SJCRH30 (cell line): Measurements from ENCODE around the gene MC3R. TPM values are rescaled to one million over a fixed set of nuclear protein-coding genes. Genes with fewer than 3 reads are reported as not detected.
"Not testable (repeated sequence)": the region's sequence is repeated elsewhere in the genome, so short reads cannot be mapped to it uniquely, and the experiment has no call there.

Source experiments
- DNase-seq, 2 experiments: peaks; one replicate each; pipeline ENCODE4 v3.0.0-alpha.2; 2015 to 2020
- H3K27ac ChIP-seq: fragments of 250-450 bp; sonication (Bioruptor Pico); 2 replicates; pipeline ENCODE4 v1.5.1; 2020; ENCODE audit warnings: mild to moderate bottlenecking, moderate library complexity
- H3K27me3 ChIP-seq: fragments of 250-450 bp; sonication (Bioruptor Pico); 2 replicates; pipeline ENCODE4 v1.5.1; 2020; ENCODE audit warnings: mild to moderate bottlenecking, moderate library complexity
- H3K36me3 ChIP-seq: fragments of 250-450 bp; sonication (Bioruptor Pico); 2 replicates; pipeline ENCODE4 v1.5.1; 2020; ENCODE audit warnings: mild to moderate bottlenecking, moderate library complexity
- H3K4me1 ChIP-seq: fragments of 250-450 bp; sonication (Bioruptor Pico); 2 replicates; pipeline ENCODE4 v1.5.1; 2020; ENCODE audit warnings: mild to moderate bottlenecking, moderate library complexity
- H3K4me3 ChIP-seq: fragments of 250-450 bp; sonication (Bioruptor Pico); 2 replicates; pipeline ENCODE4 v1.5.1; 2020; ENCODE audit warnings: mild to moderate bottlenecking, moderate library complexity
- H3K9me3 ChIP-seq: fragments of 250-450 bp; sonication (Bioruptor Pico); replicated peaks from 2 replicates; pipeline ENCODE4 v1.5.1; 2020; ENCODE audit warnings: mild to moderate bottlenecking, moderate library complexity
- total RNA-seq: library from RNA; depleted of rRNA; stranded (reverse); fragments of >200 nt; shearing (Covaris generic); gene quantifications from 2 replicates; pipeline ENCODE4 v1.2.3, GENCODE V29; 2014; rRNA removed

The MC3R gene
- not detected in 2 replicates for total RNA-seq

- Histone ChIP-seq H3K27me3 (peaks cover 35% of the 10 kb centered on the region), H3K4me3 (no peak within 1 kb of the TSS), H3K9me3 (no peaks in the 10 kb centered on the region), H3K4me1 (peaks cover 4% of the 10 kb centered on the region; the same call in 1 of the 2 replicates), H3K36me3 (no peaks in the 10 kb centered on the region), H3K27ac (no peak within 1 kb of the TSS)
- peak; percentile 69 to 81 for DNase-seq
Measured at GRCh38 chr20:56247954-56248782, at the start of gene MC3R. TSS of gene MC3R (plus strand) at chr20:56248732. CDS start at chr20:56248844, 112 bp downstream.

- H3K27me3 ChIP-seq = peaks cover 8% of the 10 kb centered on the region; the same call in 1 of the 2 replicates
- no peak overlapping the region for H3K4me3 ChIP-seq
- H3K9me3 ChIP-seq = peaks cover 15% of the 10 kb centered on the region
- H3K27ac ChIP-seq = no peak overlapping the region
- H3K4me1 ChIP-seq = no peaks in the 10 kb centered on the region
- DNase-seq = peak in 1 of 2 experiments; percentile 57
- H3K36me3 ChIP-seq = no peaks in the 10 kb centered on the region
Measured at GRCh38 chr20:56200456-56200855, 48.1 kb upstream of the MC3R start.

- Histone ChIP-seq H3K9me3 (peaks cover 15% of the 10 kb centered on the region), H3K4me3 (no peak overlapping the region), H3K27me3 (peaks cover 9% of the 10 kb centered on the region; the same call in 1 of the 2 replicates), H3K27ac (no peak overlapping the region), H3K4me1 (no peaks in the 10 kb centered on the region), H3K36me3 (no peaks in the 10 kb centered on the region)
- peak in 1 of 2 experiments; percentile 61 for DNase-seq
Measured at GRCh38 chr20:56202493-56203077, 45.9 kb upstream of the MC3R start.

GRCh38 chr20:56204206-56204605, 44.3 kb upstream of the MC3R start:
- no peak overlapping the region for H3K4me3 ChIP-seq
- no peaks in the 10 kb centered on the region for H3K36me3 ChIP-seq
- H3K27ac ChIP-seq = no peak overlapping the region
- H3K27me3 ChIP-seq = peaks cover 9% of the 10 kb centered on the region; the same call in 1 of the 2 replicates
- DNase-seq = no peak
- H3K4me1 ChIP-seq = no peaks in the 10 kb centered on the region
- peaks cover 15% of the 10 kb centered on the region for H3K9me3 ChIP-seq

DNA sequence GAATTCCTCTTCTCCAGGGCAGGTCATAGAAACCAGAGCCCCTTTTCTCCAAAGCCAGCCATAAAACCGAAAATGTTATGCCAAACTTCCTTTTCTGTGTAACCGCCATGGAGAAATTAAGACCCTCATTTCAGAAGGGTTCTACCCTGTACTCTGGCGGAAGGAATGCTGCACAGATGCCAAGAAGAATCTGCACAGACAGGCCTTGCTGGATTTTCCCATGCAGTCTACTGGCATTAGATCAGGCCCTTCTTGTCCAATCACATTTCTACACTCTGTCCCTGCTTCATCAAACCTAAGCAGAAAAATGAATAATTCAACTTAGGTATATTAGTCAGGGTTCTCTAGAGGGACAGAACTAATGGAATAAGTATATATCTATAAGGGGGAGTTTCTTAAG, 43.2 kb upstream of the MC3R start:
- no peak for DNase-seq
- H3K27ac ChIP-seq = no peak overlapping the region
- H3K4me3 ChIP-seq = no peak overlapping the region
- no peaks in the 10 kb centered on the region for H3K36me3 ChIP-seq
- peaks cover 8% of the 10 kb centered on the region for H3K9me3 ChIP-seq
- H3K27me3 ChIP-seq = peaks cover 16% of the 10 kb centered on the region; the same call in 1 of the 2 replicates
- H3K4me1 ChIP-seq = no peaks in the 10 kb centered on the region

GRCh38 chr20:56207656-56208055, 40.9 kb upstream of the MC3R start:
- H3K27me3 ChIP-seq = peaks cover 22% of the 10 kb centered on the region; the same call in 1 of the 2 replicates
- H3K36me3 ChIP-seq = no peaks in the 10 kb centered on the region
- H3K4me3 ChIP-seq = no peak overlapping the region
- H3K4me1 ChIP-seq = no peaks in the 10 kb centered on the region
- DNase-seq = no peak
- H3K9me3 ChIP-seq = no peaks in the 10 kb centered on the region
- no peak overlapping the region for H3K27ac ChIP-seq

- DNase-seq = no peak
- Histone ChIP-seq H3K36me3 (no peaks in the 10 kb centered on the region), H3K4me3 (no peak overlapping the region), H3K9me3 (no peaks in the 10 kb centered on the region), H3K27me3 (peaks cover 24% of the 10 kb centered on the region; the same call in 1 of the 2 replicates), H3K27ac (no peak overlapping the region), H3K4me1 (no peaks in the 10 kb centered on the region)
Measured at GRCh38 chr20:56208121-56208520, 40.4 kb upstream of the MC3R start.

DNA sequence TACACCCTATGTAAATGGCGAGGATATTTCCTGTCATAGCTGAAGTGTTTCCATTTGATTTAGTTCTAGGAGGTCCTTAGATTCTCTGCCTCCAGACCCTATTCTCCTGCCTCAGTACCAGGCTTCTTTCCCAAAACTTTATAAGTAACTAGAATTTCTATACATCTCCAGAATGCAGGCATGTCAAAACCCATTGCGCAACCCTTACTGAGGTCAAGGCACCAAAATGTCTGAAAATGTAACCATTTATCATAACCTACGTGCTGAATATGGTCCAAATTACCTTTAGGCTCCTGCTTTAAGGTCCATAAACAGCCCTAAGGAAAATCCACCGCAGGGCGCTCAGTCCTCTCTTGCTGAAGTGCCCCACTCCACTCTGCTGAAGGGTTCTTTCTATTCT, 37.5 kb upstream of the MC3R start:
- Histone ChIP-seq H3K4me3 (no peak overlapping the region), H3K36me3 (no peaks in the 10 kb centered on the region), H3K9me3 (no peaks in the 10 kb centered on the region), H3K27me3 (peaks cover 22% of the 10 kb centered on the region; the same call in 1 of the 2 replicates), H3K27ac (no peak overlapping the region), H3K4me1 (no peaks in the 10 kb centered on the region)
- no peak for DNase-seq

- no peak for DNase-seq
- Histone ChIP-seq H3K4me1 (no peaks in the 10 kb centered on the region), H3K36me3 (no peaks in the 10 kb centered on the region), H3K4me3 (no peak overlapping the region), H3K9me3 (no peaks in the 10 kb centered on the region), H3K27ac (no peak overlapping the region), H3K27me3 (peaks cover 30% of the 10 kb centered on the region)
Measured at GRCh38 chr20:56212091-56212490, 36.4 kb upstream of the MC3R start.

DNA sequence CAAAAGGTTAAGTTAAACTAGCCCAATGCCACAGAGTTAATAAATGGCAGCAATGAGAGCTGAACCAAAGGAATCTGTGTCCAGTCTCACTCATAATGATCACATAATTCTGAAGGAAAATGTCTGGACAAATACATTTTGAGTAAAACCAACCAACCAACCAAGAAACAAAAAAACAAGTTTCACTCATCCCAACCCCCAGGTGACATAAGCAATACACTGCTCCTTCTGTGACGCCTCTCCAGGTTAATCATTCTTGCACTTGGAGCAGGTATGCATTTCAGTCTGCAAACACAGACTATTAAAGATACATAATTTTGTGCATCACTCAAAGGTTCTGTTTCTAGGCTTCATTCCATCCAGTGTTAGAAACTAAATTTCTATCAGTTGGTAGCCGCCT, 35.2 kb upstream of the MC3R start:
- H3K4me3 ChIP-seq = no peak overlapping the region
- peaks cover 30% of the 10 kb centered on the region for H3K27me3 ChIP-seq
- no peaks in the 10 kb centered on the region for H3K4me1 ChIP-seq
- H3K9me3 ChIP-seq = no peaks in the 10 kb centered on the region
- H3K27ac ChIP-seq = no peak overlapping the region
- no peak for DNase-seq
- no peaks in the 10 kb centered on the region for H3K36me3 ChIP-seq

DNA sequence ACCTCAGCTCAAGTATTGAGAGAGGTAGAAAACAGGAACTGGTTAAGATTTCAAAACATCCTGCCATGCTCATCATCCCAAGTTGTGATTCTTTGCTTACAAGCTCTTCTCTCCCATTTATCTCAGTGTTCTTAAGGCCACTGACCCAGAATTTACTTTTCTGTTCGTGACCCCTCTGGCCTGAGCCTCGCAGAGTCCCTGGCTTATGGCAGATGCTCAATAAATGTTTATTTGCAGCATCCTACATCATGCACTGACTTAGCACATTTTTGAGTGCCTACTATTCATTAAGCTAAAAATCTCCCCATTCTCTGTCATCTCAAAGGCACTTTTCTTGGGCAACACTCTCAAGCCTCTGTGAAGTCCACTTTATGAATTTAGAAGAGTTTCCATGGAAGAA, 33.4 kb upstream of the MC3R start:
- no peaks in the 10 kb centered on the region for H3K36me3 ChIP-seq
- H3K27me3 ChIP-seq = peaks cover 26% of the 10 kb centered on the region
- H3K4me1 ChIP-seq = no peaks in the 10 kb centered on the region
- no peak for DNase-seq
- no peak overlapping the region for H3K4me3 ChIP-seq
- H3K27ac ChIP-seq = no peak overlapping the region
- H3K9me3 ChIP-seq = no peaks in the 10 kb centered on the region

- H3K9me3 ChIP-seq = no peaks in the 10 kb centered on the region
- H3K4me3 ChIP-seq = no peak overlapping the region
- no peaks in the 10 kb centered on the region for H3K4me1 ChIP-seq
- H3K36me3 ChIP-seq = no peaks in the 10 kb centered on the region
- H3K27me3 ChIP-seq = peaks cover 21% of the 10 kb centered on the region
- H3K27ac ChIP-seq = no peak overlapping the region
- DNase-seq = no peak
Measured at GRCh38 chr20:56217829-56218228, 30.7 kb upstream of the MC3R start.

- H3K9me3 ChIP-seq, H3K4me3 ChIP-seq, DNase-seq, H3K4me1 ChIP-seq, H3K36me3 ChIP-seq, H3K27ac ChIP-seq: not testable (repeated sequence)
- H3K27me3 ChIP-seq = peaks cover 13% of the 10 kb centered on the region
Measured at GRCh38 chr20:56221186-56221585, 27.3 kb upstream of the MC3R start.

- H3K9me3 ChIP-seq = no peaks in the 10 kb centered on the region
- no peak for DNase-seq
- H3K27ac ChIP-seq = no peak overlapping the region
Measured at GRCh38 chr20:56222201-56222600, 26.3 kb upstream of the MC3R start.

GRCh38 chr20:56222945-56223344, 25.6 kb upstream of the MC3R start:
- DNase-seq = no peak
- no peaks in the 10 kb centered on the region for H3K36me3 ChIP-seq
- H3K27ac ChIP-seq = no peak overlapping the region
- no peak overlapping the region for H3K4me3 ChIP-seq
- peaks cover 11% of the 10 kb centered on the region; the same call in 1 of the 2 replicates for H3K27me3 ChIP-seq
- no peaks in the 10 kb centered on the region for H3K9me3 ChIP-seq
- no peaks in the 10 kb centered on the region for H3K4me1 ChIP-seq

More at GRCh38 chr20:56222201-56222600, 26.3 kb upstream of the MC3R start:
- no peak overlapping the region for H3K4me3 ChIP-seq
- H3K4me1 ChIP-seq = no peaks in the 10 kb centered on the region
- peaks cover 11% of the 10 kb centered on the region; the same call in 1 of the 2 replicates for H3K27me3 ChIP-seq
- H3K36me3 ChIP-seq = no peaks in the 10 kb centered on the region
